Bronchial epithelial cell (primary cell): Measurements from ENCODE around the gene STARD5. TPM values are rescaled to one million over a fixed set of nuclear protein-coding genes. Genes with fewer than 3 reads are reported as not detected.
A peak's percentile ranks its signal among the peaks of the same experiment; 100 is the strongest.

Experiments used
- DNase-seq: peaks from one replicate; pipeline ENCODE4 v3.0.0-alpha.2; 2010; ENCODE audit warnings: low read depth
- FAIRE-seq: peaks from 2 replicates; lab custom pipeline; 2011; peaks lifted over from hg19 to GRCh38; lab: Jason Lieb, UNC
- H3K27me3 ChIP-seq: 2 replicates; pipeline ENCODE4 v1.5.1; 2011; ENCODE audit warnings: low read length; ENCODE audit not compliant: control insufficient read depth, insufficient read depth
- H3K36me3 ChIP-seq: 2 replicates; pipeline ENCODE4 v1.5.1; 2011; ENCODE audit warnings: low read length; ENCODE audit not compliant: control insufficient read depth, insufficient read depth
- H3K4me3 ChIP-seq: 2 replicates; pipeline ENCODE4 v1.5.1; 2011; ENCODE audit warnings: mild to moderate bottlenecking, low read depth, low read length, control low read depth
- CTCF ChIP-seq: IDR thresholded peaks from 2 replicates; pipeline ENCODE4 v1.5.1; 2011; ENCODE audit warnings: mild to moderate bottlenecking, moderate library complexity, low read length, control low read depth, inconsistent platforms; ENCODE audit not compliant: insufficient read depth, severe bottlenecking
- total RNA-seq: library from RNA; depleted of rRNA; stranded (reverse); fragments of >200 nt; gene quantifications from 2 replicates; pipeline ENCODE4 v1.2.1, GENCODE V29; 2014

The STARD5 gene
- total RNA-seq: 5.0 and 5.9 TPM in 2 replicates

- Histone ChIP-seq H3K4me3 (peak within 1 kb of the TSS; percentile 63), H3K27me3 (no peaks in the 10 kb centered on the region), H3K36me3 (peaks cover 14% of the 10 kb centered on the region)
- DNase-seq (peak; percentile 89), FAIRE-seq (no peak)
- TF ChIP-seq CTCF: no peak
These were observed at the start of gene STARD5 for GRCh38 chr15:81323944-81324881. TSS of gene STARD5 (minus strand) at chr15:81324141. CDS start at chr15:81324099, 42 bp downstream.

- Histone ChIP-seq H3K4me3 (no peak overlapping the region), H3K27me3 (peaks cover 3% of the 10 kb centered on the region), H3K36me3 (no peaks in the 10 kb centered on the region)
- no peak for TF ChIP-seq CTCF
- no peak for DNase-seq
- no peak for FAIRE-seq
These were observed 49.2 kb upstream of the STARD5 start for GRCh38 chr15:81373176-81373575.

GRCh38 chr15:81372575-81372974 lies 48.6 kb upstream of the STARD5 start:
- DNase-seq (no peak), FAIRE-seq (no peak)
- Histone ChIP-seq H3K36me3 (no peaks in the 10 kb centered on the region), H3K27me3 (peaks cover 3% of the 10 kb centered on the region), H3K4me3 (no peak overlapping the region)
- TF ChIP-seq CTCF: no peak

GRCh38 chr15:81363718-81364500 lies 40.0 kb upstream of the STARD5 start:
- TF ChIP-seq CTCF: no peak
- H3K36me3 ChIP-seq: no peaks in the 10 kb centered on the region
- DNase-seq (no peak), FAIRE-seq (no peak)
- no peak overlapping the region for H3K4me3 ChIP-seq
- no peaks in the 10 kb centered on the region for H3K27me3 ChIP-seq

GRCh38 chr15:81363276-81363675 lies 39.3 kb upstream of the STARD5 start:
- no peak for FAIRE-seq
- no peaks in the 10 kb centered on the region for H3K36me3 ChIP-seq
- no peak overlapping the region for H3K4me3 ChIP-seq
- DNase-seq: no peak
- no peaks in the 10 kb centered on the region for H3K27me3 ChIP-seq
- no peak for TF ChIP-seq CTCF
